Caco-2 (cell line): ENCODE data around the gene ING3. TPM values are rescaled to one million over a fixed set of nuclear protein-coding genes. Genes with fewer than 3 reads are reported as not detected.
A peak's percentile ranks its signal among the peaks of the same experiment; 100 is the strongest.

Experiments
- BruUV-seq: library from RNA; stranded (reverse); fragments of 400-500 nt; replicated peaks from 2 replicates; lab custom pipeline; 2021; lab: Mats Ljungman, UMichigan
- CTCF ChIA-PET: fragments of 300-600 bp; sonication (Branson Sonifier 250); formaldehyde crosslinking; loops from one replicate; lab custom pipeline; 2022; ENCODE audit warnings: antibody characterized with exemption; lab: Charles Lee
- POLR2A ChIA-PET: fragments of 300-600 bp; sonication (Branson Sonifier 250); formaldehyde crosslinking; loops from one replicate; lab custom pipeline; 2022; ENCODE audit warnings: antibody characterized with exemption; lab: Charles Lee
- DNase-seq, 2 experiments: peaks; one replicate each; pipeline versions ENCODE4 v3.0.0 to v3.0.0-alpha.2; 2020 to 2022
- H3K27me3 ChIP-seq: replicated peaks from 2 replicates; pipeline ENCODE4 v1.6.0; 2011; ENCODE audit warnings: low read length; ENCODE audit not compliant: control insufficient read depth, insufficient read depth
- H3K36me3 ChIP-seq: 2 replicates; pipeline ENCODE4 v1.5.1; 2011; ENCODE audit warnings: low read length; ENCODE audit not compliant: control insufficient read depth, insufficient read depth
- H3K4me1 ChIP-seq: fragments of 250-450 bp; sonication (Bioruptor Pico); 2 replicates; pipeline ENCODE4 v1.5.1; 2020; ENCODE audit warnings: mild to moderate bottlenecking
- H3K4me3 ChIP-seq: 2 replicates; pipeline ENCODE4 v1.5.1; 2011; ENCODE audit warnings: low read depth, mild to moderate bottlenecking, control low read depth, low read length
- H3K9me3 ChIP-seq: fragments of 250-450 bp; sonication (Bioruptor Pico); 2 replicates; pipeline ENCODE4 v1.5.1; 2020; ENCODE audit warnings: mild to moderate bottlenecking, moderate library complexity
- H3K27ac Mint-ChIP-seq: one replicate; pipeline ENCODE4 v1.8.0; 2022; ENCODE audit warnings: mixed read lengths; ENCODE audit not compliant: unreplicated experiment
- H3K27me3 Mint-ChIP-seq: one replicate; pipeline ENCODE4 v1.8.0; 2022; ENCODE audit warnings: mixed read lengths; ENCODE audit not compliant: insufficient read depth, unreplicated experiment
- H3K36me3 Mint-ChIP-seq: one replicate; pipeline ENCODE4 v1.8.0; 2022; ENCODE audit warnings: mild to moderate bottlenecking, mixed read lengths; ENCODE audit not compliant: insufficient read depth, unreplicated experiment
- H3K4me1 Mint-ChIP-seq: one replicate; pipeline ENCODE4 v1.8.0; 2022; ENCODE audit warnings: low read depth, mixed read lengths; ENCODE audit not compliant: unreplicated experiment
- H3K4me3 Mint-ChIP-seq: one replicate; pipeline ENCODE4 v1.8.0; 2022; ENCODE audit warnings: mild to moderate bottlenecking, moderate library complexity, mixed read lengths; ENCODE audit not compliant: unreplicated experiment
- H3K9me3 Mint-ChIP-seq: one replicate; pipeline ENCODE4 v1.8.0; 2022; ENCODE audit warnings: mixed read lengths; ENCODE audit not compliant: unreplicated experiment
- CTCF ChIP-seq, 2 experiments: fragments of 200-600 bp in 1 of 2; IDR thresholded peaks; 1 replicate in 1 of 2; 2 replicates in 1 of 2; pipeline versions ENCODE4 v1.5.1 to v1.8.0; 2011 to 2022; ENCODE audit warnings: antibody characterized with exemption in 1 of 2, control low read depth in 1 of 2, inconsistent platforms in 1 of 2, low read depth in 1 of 2, low read length in 1 of 2, mild to moderate bottlenecking in 1 of 2, moderate library complexity in 1 of 2; ENCODE audit not compliant: insufficient read depth in 1 of 2, severe bottlenecking in 1 of 2, unreplicated experiment in 1 of 2
- intact Hi-C: fragments of 100-400 bp; cut with micrococcal nuclease; formaldehyde crosslinking; loops from one replicate; pipeline ENCODE4 v1.10.0; 2022; ENCODE audit not compliant: unreplicated experiment
- total RNA-seq: library from RNA; stranded (reverse); gene quantifications from 2 replicates; pipeline ENCODE4 v1.2.3, GENCODE V29; 2022

Gene ING3
- total RNA-seq, 1 experiment from 2014 or later = 14.6 TPM

GRCh38 chr7:120989257-120990220 is 39.0 kb downstream of the ING3 start:
- no peak for TF ChIP-seq CTCF (IDR thresholded peaks at IDR 0.05; ENCODE audit: insufficient read depth in 1 of 2, low read depth in 1 of 2, low read length in 1 of 2, severe bottlenecking in 1 of 2, unreplicated experiment in 1 of 2)
- Histone ChIP-seq H3K9me3 (no peaks in the 10 kb centered on the region), H3K4me3 (no peak overlapping the region), H3K4me1 (peaks cover 10% of the 10 kb centered on the region), H3K27me3 (0 out of 2 replicates have a peak, but pooled peaks cover 2% of the 10 kb centered on the region), H3K36me3 (no peaks in the 10 kb centered on the region)
- Mint-ChIP-seq H3K9me3 (no peaks in the 10 kb centered on the region), H3K4me3 (peak overlapping the region; percentile 90), H3K27me3 (peaks cover 6% of the 10 kb centered on the region), H3K4me1 (peaks cover 13% of the 10 kb centered on the region), H3K27ac (no peak overlapping the region), H3K36me3 (peaks cover 2% of the 10 kb centered on the region)
- no TSS peak for BruUV-seq
- intact Hi-C loops = loop anchor here (2.0 to 5.0 kb wide), 3 partner anchors 21 to 182 kb away; no protein-coding TSS in a partner anchor
- ChIA-PET CTCF (interaction anchor here (1.7 to 3.6 kb wide), 3 partner anchors 93 to 118 kb away, joined by 4 to 23 read pairs (median 11); no protein-coding TSS in a partner anchor), POLR2A (no interaction called here)
- no peak for DNase-seq

GRCh38 chr7:120990468-120991118 is 40.0 kb downstream of the ING3 start:
- no peak for DNase-seq
- Mint-ChIP-seq H3K9me3 (no peaks in the 10 kb centered on the region), H3K36me3 (no peaks in the 10 kb centered on the region), H3K4me3 (no peak overlapping the region), H3K4me1 (peaks cover 7% of the 10 kb centered on the region), H3K27me3 (peaks cover 6% of the 10 kb centered on the region), H3K27ac (no peak overlapping the region)
- Histone ChIP-seq H3K36me3 (no peaks in the 10 kb centered on the region), H3K4me3 (no peak overlapping the region), H3K9me3 (no peaks in the 10 kb centered on the region), H3K4me1 (peaks cover under 1% of the 10 kb centered on the region), H3K27me3 (0 out of 2 replicates have a peak, but pooled peaks cover 2% of the 10 kb centered on the region)
- no TSS peak for BruUV-seq
- ChIA-PET CTCF (no interaction called here), POLR2A (no interaction called here)
- no peak for TF ChIP-seq CTCF (IDR thresholded peaks at IDR 0.05; ENCODE audit: insufficient read depth in 1 of 2, low read depth in 1 of 2, low read length in 1 of 2, severe bottlenecking in 1 of 2, unreplicated experiment in 1 of 2)
- intact Hi-C loops = no loop called here

- BruUV-seq = no TSS peak
- H3K36me3 Mint-ChIP-seq = no peaks in the 10 kb centered on the region
- CTCF ChIA-PET = no interaction called here
- H3K9me3 ChIP-seq = no peaks in the 10 kb centered on the region
- intact Hi-C loops = no loop called here
- POLR2A ChIA-PET = no interaction called here
- no peak for DNase-seq
- no peak for TF ChIP-seq CTCF (IDR thresholded peaks at IDR 0.05; ENCODE audit: insufficient read depth in 1 of 2, low read depth in 1 of 2, low read length in 1 of 2, severe bottlenecking in 1 of 2, unreplicated experiment in 1 of 2)
- H3K27me3 Mint-ChIP-seq = peaks cover 6% of the 10 kb centered on the region
- no peak overlapping the region for H3K4me3 Mint-ChIP-seq
- 0 out of 2 replicates have a peak, but pooled peaks cover 2% of the 10 kb centered on the region for H3K27me3 ChIP-seq
- peaks cover 7% of the 10 kb centered on the region for H3K4me1 Mint-ChIP-seq
- no peaks in the 10 kb centered on the region for H3K9me3 Mint-ChIP-seq
- H3K36me3 ChIP-seq = no peaks in the 10 kb centered on the region
- H3K4me3 ChIP-seq = no peak overlapping the region
- H3K4me1 ChIP-seq = no peaks in the 10 kb centered on the region; the same call in 1 of the 2 replicates
- no peak overlapping the region for H3K27ac Mint-ChIP-seq
Measured at GRCh38 chr7:120991161-120991560, 40.6 kb downstream of the ING3 start.
